BLaER1 (cell line): Measurements from ENCODE around the gene CGB5.
"Not testable (repeated sequence)": the region's sequence is repeated elsewhere in the genome, so short reads cannot be mapped to it uniquely, and the experiment has no call there.

Experiments
- H3K27ac ChIP-seq: shearing (Covaris generic); formaldehyde crosslinking; 2 replicates; pipeline ENCODE4 v1.8.1; 2022
- H3K27me3 ChIP-seq: shearing (Covaris generic); formaldehyde crosslinking; 2 replicates; pipeline ENCODE4 v1.8.1; 2022
- H3K36me3 ChIP-seq: shearing (Covaris generic); formaldehyde crosslinking; 2 replicates; pipeline ENCODE4 v1.8.1; 2022
- H3K4me1 ChIP-seq: shearing (Covaris generic); formaldehyde crosslinking; 2 replicates; pipeline ENCODE4 v1.8.1; 2022
- H3K4me2 ChIP-seq: shearing (Covaris generic); formaldehyde crosslinking; 2 replicates; pipeline ENCODE4 v1.8.1; 2022
- H3K4me3 ChIP-seq: shearing (Covaris generic); formaldehyde crosslinking; 2 replicates; pipeline ENCODE4 v1.8.1; 2022
- H3K9ac ChIP-seq: shearing (Covaris generic); formaldehyde crosslinking; 2 replicates; pipeline ENCODE4 v1.8.1; 2022
- H3K9me3 ChIP-seq: shearing (Covaris generic); formaldehyde crosslinking; 2 replicates; pipeline ENCODE4 v1.8.1; 2022
- H4K20me1 ChIP-seq: shearing (Covaris generic); formaldehyde crosslinking; 2 replicates; pipeline ENCODE4 v1.8.1; 2022
- Cebpa-rat ChIP-seq: shearing (Covaris generic); IDR thresholded peaks from 2 replicates; pipeline ENCODE4 v1.8.1; 2022

CGB5 gene

GRCh38 chr19:49042177-49042576 is 1.5 kb upstream of the CGB5 start:
- Histone ChIP-seq H3K9me3 (no peaks in the 10 kb centered on the region), H3K9ac (no peak overlapping the region), H3K36me3 (no peaks in the 10 kb centered on the region), H3K4me1 (0 out of 2 replicates have a peak, but pooled peaks cover 11% of the 10 kb centered on the region), H3K27ac (no peak overlapping the region), H4K20me1 (no peaks in the 10 kb centered on the region), H3K4me3 (no peak overlapping the region), H3K27me3 (no peaks in the 10 kb centered on the region), H3K4me2 (no peak overlapping the region)
- no peak for TF ChIP-seq Cebpa-rat

GRCh38 chr19:49042666-49043065 is 982 bp upstream of the CGB5 start:
- H3K4me1 ChIP-seq: 0 out of 2 replicates have a peak, but pooled peaks cover 11% of the 10 kb centered on the region
- not testable (repeated sequence) for H3K4me2 ChIP-seq, H3K27me3 ChIP-seq, H3K4me3 ChIP-seq, H3K27ac ChIP-seq, H3K9me3 ChIP-seq, H4K20me1 ChIP-seq, H3K9ac ChIP-seq, H3K36me3 ChIP-seq

GRCh38 chr19:49049011-49049410 is 5.4 kb downstream of the CGB5 start, which contains the start of gene CGB8:
TSS of gene CGB8 (minus strand) at chr19:49049111. CDS start at chr19:49048739, 372 bp downstream.
- H3K27ac ChIP-seq, H3K36me3 ChIP-seq, H3K27me3 ChIP-seq, H4K20me1 ChIP-seq, H3K4me2 ChIP-seq, H3K9ac ChIP-seq, H3K4me1 ChIP-seq, H3K4me3 ChIP-seq, H3K9me3 ChIP-seq: not testable (repeated sequence)

- H3K27ac ChIP-seq, H3K9me3 ChIP-seq, H3K36me3 ChIP-seq, H4K20me1 ChIP-seq, H3K4me3 ChIP-seq, H3K9ac ChIP-seq, H3K27me3 ChIP-seq, H3K4me1 ChIP-seq, H3K4me2 ChIP-seq: not testable (repeated sequence)
These were observed 6.2 kb downstream of the CGB5 start for GRCh38 chr19:49049834-49050233.

- not testable (repeated sequence) for H3K9me3 ChIP-seq, H4K20me1 ChIP-seq, H3K4me1 ChIP-seq, H3K27me3 ChIP-seq, H3K9ac ChIP-seq, H3K4me3 ChIP-seq, H3K36me3 ChIP-seq, H3K4me2 ChIP-seq, H3K27ac ChIP-seq
These were observed 6.9 kb downstream of the CGB5 start for GRCh38 chr19:49050376-49051033.

GRCh38 chr19:49056101-49056901 is 12.7 kb downstream of the CGB5 start:
- H4K20me1 ChIP-seq: peaks cover 8% of the 10 kb centered on the region; the same call in 1 of the 2 replicates
- peak overlapping the region; percentile 75 for H3K4me2 ChIP-seq
- no peak overlapping the region for H3K27ac ChIP-seq
- no peaks in the 10 kb centered on the region for H3K36me3 ChIP-seq
- no peak overlapping the region for H3K9ac ChIP-seq
- no peak for TF ChIP-seq Cebpa-rat
- H3K4me3 ChIP-seq: peak overlapping the region; percentile 60
- H3K4me1 ChIP-seq: peaks cover 31% of the 10 kb centered on the region
- peaks cover 66% of the 10 kb centered on the region for H3K27me3 ChIP-seq
- no peaks in the 10 kb centered on the region for H3K9me3 ChIP-seq

- peak overlapping the region; percentile 75 for H3K4me2 ChIP-seq
- peak overlapping the region; percentile 60 for H3K4me3 ChIP-seq
- H3K36me3 ChIP-seq, H3K9me3 ChIP-seq, H3K27ac ChIP-seq, H4K20me1 ChIP-seq, H3K9ac ChIP-seq: not testable (repeated sequence)
- H3K27me3 ChIP-seq: peaks cover 73% of the 10 kb centered on the region
- peaks cover 31% of the 10 kb centered on the region for H3K4me1 ChIP-seq
These were observed 13.4 kb downstream of the CGB5 start for GRCh38 chr19:49056902-49057596.

- H3K4me1 ChIP-seq: peaks cover 31% of the 10 kb centered on the region
- H3K9me3 ChIP-seq: no peaks in the 10 kb centered on the region
- peak within 1 kb of the TSS; percentile 60 for H3K4me3 ChIP-seq
- no peak within 1 kb of the TSS for H3K27ac ChIP-seq
- TF ChIP-seq Cebpa-rat: no peak
- peaks cover 8% of the 10 kb centered on the region; the same call in 1 of the 2 replicates for H4K20me1 ChIP-seq
- no peaks in the 10 kb centered on the region for H3K36me3 ChIP-seq
- H3K4me2 ChIP-seq: peak within 1 kb of the TSS; percentile 75
- no peak within 1 kb of the TSS for H3K9ac ChIP-seq
- peaks cover 80% of the 10 kb centered on the region for H3K27me3 ChIP-seq
These were observed 14.1 kb downstream of the CGB5 start, which contains the start of gene CGB7 for GRCh38 chr19:49057636-49058234. TSS of gene CGB7 (minus strand) at chr19:49057749. CDS start at chr19:49055375, 2,374 bp downstream.

- Histone ChIP-seq H4K20me1 (peaks cover 8% of the 10 kb centered on the region; the same call in 1 of the 2 replicates), H3K9ac (no peak overlapping the region), H3K4me3 (no peak overlapping the region), H3K4me2 (0 out of 2 replicates have a peak overlapping the region, but pooled peaks have one; percentile 34), H3K27ac (no peak overlapping the region), H3K9me3 (no peaks in the 10 kb centered on the region), H3K4me1 (peaks cover 31% of the 10 kb centered on the region), H3K27me3 (peaks cover 89% of the 10 kb centered on the region), H3K36me3 (no peaks in the 10 kb centered on the region)
- no peak for TF ChIP-seq Cebpa-rat
These were observed 14.9 kb downstream of the CGB5 start for GRCh38 chr19:49058562-49058961.

GRCh38 chr19:49059053-49059452 is 15.4 kb downstream of the CGB5 start:
- Histone ChIP-seq H3K36me3 (no peaks in the 10 kb centered on the region), H3K4me1 (peaks cover 31% of the 10 kb centered on the region), H3K27ac (no peak overlapping the region), H3K4me2 (peak overlapping the region; percentile 34), H3K9me3 (no peaks in the 10 kb centered on the region), H3K27me3 (peaks cover 93% of the 10 kb centered on the region), H3K4me3 (no peak overlapping the region), H4K20me1 (peaks cover 8% of the 10 kb centered on the region; the same call in 1 of the 2 replicates), H3K9ac (no peak overlapping the region)
- no peak for TF ChIP-seq Cebpa-rat
